SK-N-MC (cell line): ENCODE data around the gene FAM78A.

ENCODE experiments used
- EZH2 ChIP-seq: fragments of 200-600 bp; sonication (generic); IDR thresholded peaks from one replicate; pipeline ENCODE4 v1.6.1; 2017; ENCODE audit warnings: antibody characterized with exemption
- POLR2AphosphoS5 ChIP-seq: IDR thresholded peaks from 2 replicates; pipeline ENCODE4 v1.6.1; 2012; ENCODE audit warnings: mild to moderate bottlenecking, low read depth, low read length, borderline replicate concordance

GRCh38 chr9:131281119-131281965 lies 5.0 kb upstream of the FAM78A start:
- TF ChIP-seq POLR2AphosphoS5 (no peak), EZH2 (no peak)
